ENCODE measurements around the gene CADM4.

Gene CADM4

DNA sequence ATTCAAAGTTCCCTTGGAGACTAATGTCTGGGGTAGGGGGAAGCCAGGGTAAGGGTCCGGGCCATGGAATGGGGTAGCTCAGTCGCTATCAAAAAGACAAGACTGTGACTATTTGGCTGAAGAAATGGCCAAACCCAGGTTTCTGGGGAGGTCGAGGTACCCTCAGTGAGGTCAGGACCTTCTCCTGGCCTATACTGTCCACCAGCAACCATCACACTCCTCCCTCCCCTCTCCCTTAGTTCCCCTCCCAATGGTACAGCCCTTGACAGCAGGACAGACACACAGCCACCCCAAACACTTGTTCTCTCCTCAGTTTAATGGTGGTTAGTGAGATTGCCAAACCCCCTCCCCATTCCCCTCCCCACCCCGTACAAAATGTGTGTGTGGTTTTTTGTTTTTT, 17.6 kb downstream of the CADM4 start:
- peaks cover 5% of the 10 kb centered on the region; the same call in 1 of the 2 replicates for H3F3A ChIP-seq (ENCODE audit: control insufficient read depth, insufficient read depth)
- H3K27ac ChIP-seq (ENCODE audit: low read depth, low read length): no peak overlapping the region
- H3K4me1 ChIP-seq (ENCODE audit: control insufficient read depth, low read length): peaks cover 34% of the 10 kb centered on the region

DNA sequence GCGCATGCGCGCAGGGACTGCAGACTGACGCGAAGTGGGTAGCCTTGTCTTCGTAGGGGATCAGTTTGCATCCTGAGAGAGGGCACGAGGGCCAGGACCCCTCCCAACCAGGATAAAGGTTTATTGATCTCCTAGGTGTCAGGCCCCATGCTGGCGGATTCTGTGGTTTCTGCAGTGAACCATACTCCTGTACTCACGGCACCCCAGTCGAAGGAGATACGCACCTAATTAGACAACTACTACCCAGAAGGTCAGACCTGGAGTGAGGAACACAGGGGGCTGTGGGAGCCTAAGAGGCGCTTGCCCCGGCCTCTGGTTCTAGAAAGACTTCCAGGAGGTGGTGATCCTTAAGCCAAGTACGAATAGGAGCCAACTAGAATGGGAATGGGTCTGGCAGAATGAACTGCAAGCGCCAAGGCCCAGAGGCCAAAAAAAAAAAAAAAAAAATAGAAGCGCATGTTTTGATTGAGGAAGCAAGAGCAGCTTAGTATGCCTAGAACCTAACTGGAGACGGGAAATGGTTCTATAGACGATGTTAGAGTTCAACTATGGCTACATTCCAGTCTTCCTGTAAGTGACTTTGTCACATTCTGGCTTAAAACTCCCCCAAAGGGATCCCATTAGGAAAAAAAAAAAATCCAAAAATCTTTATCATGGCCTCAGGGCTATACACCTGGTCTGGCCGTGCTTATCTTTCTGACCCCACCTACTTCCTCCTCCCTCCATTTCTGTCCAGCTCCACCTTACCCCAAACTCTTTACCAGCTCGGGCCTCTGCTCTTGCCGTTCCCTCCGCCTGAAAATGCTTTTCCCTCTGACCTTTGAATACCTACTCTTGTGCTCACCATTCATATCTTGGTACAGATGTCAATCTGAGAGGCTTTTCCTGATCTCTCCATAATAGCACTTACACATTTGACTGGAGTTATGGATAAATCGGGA, 19.3 kb downstream of the CADM4 start:
- no peaks in the 10 kb centered on the region for H3K9me3 ChIP-seq (ENCODE audit: control insufficient read depth, insufficient read depth, low read length)

More for the DNA sequence above, 17.6 kb downstream of the CADM4 start:
- Histone ChIP-seq H3K4me2 (ENCODE audit: low read length) (no peak overlapping the region), H3K9me3 (ENCODE audit: control insufficient read depth, insufficient read depth, low read length) (no peaks in the 10 kb centered on the region), H4K20me1 (ENCODE audit: control insufficient read depth, insufficient read depth, low read depth, low read length) (no peaks in the 10 kb centered on the region), H3K4me3 (ENCODE audit: low read length) (no peak overlapping the region), H3K79me2 (ENCODE audit: control insufficient read depth, low read length) (peaks cover 32% of the 10 kb centered on the region), H3K27me3 (ENCODE audit: control insufficient read depth, low read length) (no peaks in the 10 kb centered on the region), H3K36me3 (ENCODE audit: control insufficient read depth, low read length) (peaks cover 15% of the 10 kb centered on the region), H3K9me2 (replicated peaks; ENCODE audit: control insufficient read depth, low read length) (no peaks in the 10 kb centered on the region)
- no peak for TF ChIP-seq EZH2phosphoT487 (IDR thresholded peaks at IDR 0.05; ENCODE audit: borderline replicate concordance, low read length)
- TF ChIP-seq, protein P1, sequence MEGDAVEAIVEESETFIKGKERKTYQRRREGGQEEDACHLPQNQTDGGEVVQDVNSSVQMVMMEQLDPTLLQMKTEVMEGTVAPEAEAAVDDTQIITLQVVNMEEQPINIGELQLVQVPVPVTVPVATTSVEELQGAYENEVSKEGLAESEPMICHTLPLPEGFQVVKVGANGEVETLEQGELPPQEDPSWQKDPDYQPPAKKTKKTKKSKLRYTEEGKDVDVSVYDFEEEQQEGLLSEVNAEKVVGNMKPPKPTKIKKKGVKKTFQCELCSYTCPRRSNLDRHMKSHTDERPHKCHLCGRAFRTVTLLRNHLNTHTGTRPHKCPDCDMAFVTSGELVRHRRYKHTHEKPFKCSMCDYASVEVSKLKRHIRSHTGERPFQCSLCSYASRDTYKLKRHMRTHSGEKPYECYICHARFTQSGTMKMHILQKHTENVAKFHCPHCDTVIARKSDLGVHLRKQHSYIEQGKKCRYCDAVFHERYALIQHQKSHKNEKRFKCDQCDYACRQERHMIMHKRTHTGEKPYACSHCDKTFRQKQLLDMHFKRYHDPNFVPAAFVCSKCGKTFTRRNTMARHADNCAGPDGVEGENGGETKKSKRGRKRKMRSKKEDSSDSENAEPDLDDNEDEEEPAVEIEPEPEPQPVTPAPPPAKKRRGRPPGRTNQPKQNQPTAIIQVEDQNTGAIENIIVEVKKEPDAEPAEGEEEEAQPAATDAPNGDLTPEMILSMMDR (IDR thresholded peaks at IDR 0.05; ENCODE audit: low read depth, low read length, poor library complexity, severe bottlenecking): no peak

DNA sequence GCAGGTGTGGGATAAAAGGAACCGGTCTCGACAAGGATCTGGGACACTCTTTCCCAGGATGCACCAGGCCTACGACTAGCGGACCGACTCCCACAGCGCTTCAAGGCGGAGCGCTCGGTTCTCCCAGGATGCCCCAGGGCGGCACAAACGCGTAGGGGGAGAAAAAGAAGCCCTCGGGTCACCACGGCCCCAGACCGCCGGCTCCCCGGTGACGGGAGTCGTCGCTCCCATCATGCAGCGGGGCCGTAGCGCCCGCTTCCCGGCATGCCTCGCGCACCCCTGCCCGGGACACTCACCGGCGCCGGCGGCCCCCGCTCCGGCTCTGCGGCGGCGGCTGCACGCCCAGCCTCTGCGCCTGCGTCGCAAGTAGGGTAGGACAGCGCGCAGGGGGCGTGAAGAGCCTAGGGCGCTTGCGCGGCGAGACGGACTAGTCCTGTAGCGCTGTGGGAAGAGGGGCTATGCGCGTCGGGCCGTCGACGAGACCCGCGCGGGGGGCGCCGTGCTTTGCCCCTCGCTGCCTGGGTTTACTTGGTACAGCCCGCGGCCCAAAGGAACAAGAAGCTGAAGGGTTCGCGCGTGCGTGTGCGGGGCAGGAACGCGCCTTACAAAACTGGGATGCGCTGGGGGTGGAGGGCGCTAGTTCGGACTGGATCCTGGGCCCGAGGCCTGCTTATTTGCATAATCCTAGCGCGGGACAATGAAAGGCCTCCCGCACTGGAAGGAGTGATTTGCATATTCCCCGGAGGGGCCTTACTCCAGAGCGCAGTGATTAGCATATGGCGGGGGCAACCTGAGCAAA, 20.2 kb downstream of the CADM4 start, which contains the start of gene ZNF428:
TSS of gene ZNF428 (minus strand) at position 368 of the 799 bp plus-strand sequence. CDS start 5,325 bp downstream, outside the sequence.
- Histone ChIP-seq H3K9me2 (replicated peaks; ENCODE audit: control insufficient read depth, low read length) (no peaks in the 10 kb centered on the region), H3K27ac (ENCODE audit: low read depth, low read length) (peak within 1 kb of the TSS; percentile 93), H3K9me3 (ENCODE audit: control insufficient read depth, insufficient read depth, low read length) (no peaks in the 10 kb centered on the region), H3K27me3 (ENCODE audit: control insufficient read depth, low read length) (no peaks in the 10 kb centered on the region), H3K4me1 (ENCODE audit: control insufficient read depth, low read length) (peaks cover 27% of the 10 kb centered on the region), H3K4me2 (ENCODE audit: low read length) (peak within 1 kb of the TSS; percentile 97), H3K79me2 (ENCODE audit: control insufficient read depth, low read length) (peaks cover 58% of the 10 kb centered on the region), H3K36me3 (ENCODE audit: control insufficient read depth, low read length) (peaks cover 15% of the 10 kb centered on the region), H4K20me1 (ENCODE audit: control insufficient read depth, insufficient read depth, low read depth, low read length) (no peaks in the 10 kb centered on the region), H3F3A (ENCODE audit: control insufficient read depth, insufficient read depth) (peaks cover 5% of the 10 kb centered on the region; the same call in 1 of the 2 replicates), H3K4me3 (ENCODE audit: low read length) (peak within 1 kb of the TSS; percentile 100)
- TF ChIP-seq, protein P1 (IDR thresholded peaks at IDR 0.05; ENCODE audit: low read depth, low read length, poor library complexity, severe bottlenecking): peak; percentile 8
- TF ChIP-seq EZH2phosphoT487 (IDR thresholded peaks at IDR 0.05; ENCODE audit: borderline replicate concordance, low read length): no peak

More for the DNA sequence above, 19.3 kb downstream of the CADM4 start:
- H3K4me2 ChIP-seq (ENCODE audit: low read length): peak overlapping the region; percentile 97
- H3K4me1 ChIP-seq (ENCODE audit: control insufficient read depth, low read length): peaks cover 34% of the 10 kb centered on the region
- peaks cover 50% of the 10 kb centered on the region for H3K79me2 ChIP-seq (ENCODE audit: control insufficient read depth, low read length)
- H3K27me3 ChIP-seq (ENCODE audit: control insufficient read depth, low read length): no peaks in the 10 kb centered on the region
- no peaks in the 10 kb centered on the region for H3K9me2 ChIP-seq (replicated peaks; ENCODE audit: control insufficient read depth, low read length)
- peaks cover 15% of the 10 kb centered on the region for H3K36me3 ChIP-seq (ENCODE audit: control insufficient read depth, low read length)
- TF ChIP-seq EZH2phosphoT487 (IDR thresholded peaks at IDR 0.05; ENCODE audit: borderline replicate concordance, low read length): no peak
- TF ChIP-seq, protein P1 (IDR thresholded peaks at IDR 0.05; ENCODE audit: low read depth, low read length, poor library complexity, severe bottlenecking): no peak
- no peaks in the 10 kb centered on the region for H4K20me1 ChIP-seq (ENCODE audit: control insufficient read depth, insufficient read depth, low read depth, low read length)
- peak overlapping the region; percentile 93 for H3K27ac ChIP-seq (ENCODE audit: low read depth, low read length)
- H3F3A ChIP-seq (ENCODE audit: control insufficient read depth, insufficient read depth): peaks cover 5% of the 10 kb centered on the region; the same call in 1 of the 2 replicates
- H3K4me3 ChIP-seq (ENCODE audit: low read length): peak overlapping the region; percentile 100
